Stimulated activated naive CD8-positive, alpha-beta T cell treated with anti-CD3 and anti-CD28 coated beads, Interleukin-15, amount 100 ng/mL, for 72 hours (primary cell): Measurements from ENCODE around the gene MAP1LC3C.

Source experiments
- ATAC-seq: fragments of 150-1000 bp; cut with Tn5 transposase; 2 replicates; pipeline ENCODE4 v1.10.0; 2021; ENCODE audit warnings: mild to moderate bottlenecking, moderate library complexity
- DNase-seq, 2 donors: peaks; one replicate each; pipeline ENCODE4 v3.0.0; 2021 to 2022
- H3K27ac Mint-ChIP-seq, 2 donors: one replicate each; pipeline ENCODE4 v1.8.0; 2022; ENCODE audit warnings: mild to moderate bottlenecking in 2 of 2, mixed read lengths in 2 of 2, moderate library complexity in 2 of 2
- H3K27me3 Mint-ChIP-seq: one replicate; pipeline ENCODE4 v1.8.0; 2022; ENCODE audit warnings: mixed read lengths
- H3K4me1 Mint-ChIP-seq: one replicate; pipeline ENCODE4 v1.8.0; 2022; ENCODE audit warnings: mild to moderate bottlenecking, mixed read lengths
- H3K4me3 Mint-ChIP-seq, 2 donors: one replicate each; pipeline ENCODE4 v1.8.0; 2022; ENCODE audit warnings: mild to moderate bottlenecking in 2 of 2, mixed read lengths in 2 of 2, moderate library complexity in 1 of 2
- H3K9me3 Mint-ChIP-seq, 2 donors: one replicate each; pipeline ENCODE4 v1.8.0; 2022; ENCODE audit warnings: mixed read lengths in 2 of 2

The MAP1LC3C gene

GRCh38 chr1:241999026-241999425 lies at the start of gene MAP1LC3C:
MAP1LC3C (minus strand) TSS chr1:241999098; CDS start chr1:241999008, 90 bp downstream.
- Mint-ChIP-seq H3K27me3 (peaks cover 1% of the 10 kb centered on the region), H3K9me3 (no peaks in the 10 kb centered on the region), H3K4me3 (peak within 1 kb of the TSS; percentile 69 to 73), H3K4me1 (peaks cover 6% of the 10 kb centered on the region), H3K27ac (peak within 1 kb of the TSS in 1 of 2 donors; percentile 69)
- ATAC-seq (no peak), DNase-seq (no peak)

- peak overlapping the region in 1 of 2 donors; percentile 46 for H3K27ac Mint-ChIP-seq
- H3K4me1 Mint-ChIP-seq: no peaks in the 10 kb centered on the region
- H3K9me3 Mint-ChIP-seq: peaks cover 0 to 6% of the 10 kb centered on the region in 2 donors
- no peak overlapping the region for H3K4me3 Mint-ChIP-seq
- ATAC-seq: no peak
- peaks cover 6% of the 10 kb centered on the region for H3K27me3 Mint-ChIP-seq
- no peak for DNase-seq
Observed at GRCh38 chr1:242043165-242043564, 44.3 kb upstream of the MAP1LC3C start.

- Mint-ChIP-seq H3K27me3 (peaks cover 27% of the 10 kb centered on the region), H3K4me3 (no peak overlapping the region), H3K27ac (no peak overlapping the region), H3K9me3 (no peaks in the 10 kb centered on the region), H3K4me1 (no peaks in the 10 kb centered on the region)
- ATAC-seq: no peak
- no peak for DNase-seq
Observed at GRCh38 chr1:242034392-242034791, 35.5 kb upstream of the MAP1LC3C start.

- Mint-ChIP-seq H3K4me3 (no peak overlapping the region), H3K27me3 (peaks cover 24% of the 10 kb centered on the region), H3K27ac (no peak overlapping the region), H3K4me1 (no peaks in the 10 kb centered on the region), H3K9me3 (no peaks in the 10 kb centered on the region)
- DNase-seq (no peak), ATAC-seq (no peak)
Observed at GRCh38 chr1:242033447-242033846, 34.5 kb upstream of the MAP1LC3C start.

- no peak overlapping the region for H3K27ac Mint-ChIP-seq
- H3K9me3 Mint-ChIP-seq: no peaks in the 10 kb centered on the region
- DNase-seq (no peak), ATAC-seq (no peak)
- peaks cover 9% of the 10 kb centered on the region for H3K27me3 Mint-ChIP-seq
- no peak overlapping the region for H3K4me3 Mint-ChIP-seq
- H3K4me1 Mint-ChIP-seq: no peaks in the 10 kb centered on the region
Observed at GRCh38 chr1:242030071-242030470, 31.2 kb upstream of the MAP1LC3C start.

- no peak for ATAC-seq
- no peak overlapping the region for H3K4me3 Mint-ChIP-seq
- peaks cover 9% of the 10 kb centered on the region for H3K27me3 Mint-ChIP-seq
- H3K9me3 Mint-ChIP-seq: no peaks in the 10 kb centered on the region
- H3K27ac Mint-ChIP-seq: no peak overlapping the region
- H3K4me1 Mint-ChIP-seq: no peaks in the 10 kb centered on the region
- DNase-seq: no peak
Observed at GRCh38 chr1:242025681-242026080, 26.8 kb upstream of the MAP1LC3C start.

GRCh38 chr1:242023805-242024204 lies 24.9 kb upstream of the MAP1LC3C start:
- H3K27me3 Mint-ChIP-seq: no peaks in the 10 kb centered on the region
- no peak for DNase-seq
- no peak overlapping the region for H3K4me3 Mint-ChIP-seq
- H3K9me3 Mint-ChIP-seq: no peaks in the 10 kb centered on the region
- no peaks in the 10 kb centered on the region for H3K4me1 Mint-ChIP-seq
- ATAC-seq: no peak
- no peak overlapping the region for H3K27ac Mint-ChIP-seq

GRCh38 chr1:242019018-242019417 lies 20.1 kb upstream of the MAP1LC3C start:
- no peaks in the 10 kb centered on the region for H3K27me3 Mint-ChIP-seq
- H3K27ac Mint-ChIP-seq: no peak overlapping the region
- DNase-seq: no peak
- H3K9me3 Mint-ChIP-seq: no peaks in the 10 kb centered on the region
- H3K4me1 Mint-ChIP-seq: no peaks in the 10 kb centered on the region
- H3K4me3 Mint-ChIP-seq: no peak overlapping the region
- ATAC-seq: no peak

- DNase-seq (peak; percentile 5 to 35), ATAC-seq (peak; percentile 63)
- no peaks in the 10 kb centered on the region for H3K9me3 Mint-ChIP-seq
- no peaks in the 10 kb centered on the region for H3K27me3 Mint-ChIP-seq
- H3K27ac Mint-ChIP-seq: no peak overlapping the region
- H3K4me1 Mint-ChIP-seq: no peaks in the 10 kb centered on the region
- no peak overlapping the region for H3K4me3 Mint-ChIP-seq
Observed at GRCh38 chr1:242017580-242018233, 18.8 kb upstream of the MAP1LC3C start.

GRCh38 chr1:242016479-242016878 lies 17.6 kb upstream of the MAP1LC3C start:
- Mint-ChIP-seq H3K27me3 (peaks cover 6% of the 10 kb centered on the region), H3K4me3 (no peak overlapping the region), H3K4me1 (no peaks in the 10 kb centered on the region), H3K9me3 (no peaks in the 10 kb centered on the region), H3K27ac (peak overlapping the region in 1 of 2 donors; percentile 34)
- DNase-seq: no peak
- no peak for ATAC-seq

- DNase-seq (no peak), ATAC-seq (no peak)
- Mint-ChIP-seq H3K4me1 (no peaks in the 10 kb centered on the region), H3K9me3 (no peaks in the 10 kb centered on the region), H3K27ac (no peak overlapping the region), H3K27me3 (peaks cover 15% of the 10 kb centered on the region), H3K4me3 (no peak overlapping the region)
Observed at GRCh38 chr1:242011894-242012660, 13.2 kb upstream of the MAP1LC3C start.

- H3K4me3 Mint-ChIP-seq: no peak overlapping the region
- ATAC-seq (no peak), DNase-seq (no peak)
- no peak overlapping the region for H3K27ac Mint-ChIP-seq
- H3K4me1 Mint-ChIP-seq: no peaks in the 10 kb centered on the region
- no peaks in the 10 kb centered on the region for H3K9me3 Mint-ChIP-seq
- H3K27me3 Mint-ChIP-seq: peaks cover 15% of the 10 kb centered on the region
Observed at GRCh38 chr1:242008826-242009495, 10.1 kb upstream of the MAP1LC3C start.

GRCh38 chr1:242006976-242007375 lies 8.1 kb upstream of the MAP1LC3C start:
- Mint-ChIP-seq H3K4me1 (no peaks in the 10 kb centered on the region), H3K27ac (no peak overlapping the region), H3K9me3 (no peaks in the 10 kb centered on the region), H3K27me3 (peaks cover 13% of the 10 kb centered on the region), H3K4me3 (no peak overlapping the region)
- DNase-seq: no peak
- ATAC-seq: no peak

GRCh38 chr1:242005866-242006535 lies 7.1 kb upstream of the MAP1LC3C start:
- H3K9me3 Mint-ChIP-seq: no peaks in the 10 kb centered on the region
- no peaks in the 10 kb centered on the region for H3K4me1 Mint-ChIP-seq
- no peak overlapping the region for H3K27ac Mint-ChIP-seq
- ATAC-seq: no peak
- peaks cover 9% of the 10 kb centered on the region for H3K27me3 Mint-ChIP-seq
- H3K4me3 Mint-ChIP-seq: no peak overlapping the region
- DNase-seq: no peak

- DNase-seq: no peak
- Mint-ChIP-seq H3K27ac (peak overlapping the region in 1 of 2 donors; percentile 68), H3K4me3 (no peak overlapping the region), H3K4me1 (no peaks in the 10 kb centered on the region), H3K27me3 (peaks cover 6% of the 10 kb centered on the region), H3K9me3 (no peaks in the 10 kb centered on the region)
- ATAC-seq: no peak
Observed at GRCh38 chr1:242004751-242005495, 6.0 kb upstream of the MAP1LC3C start.
